Peyer's patch (tissue), 4 donors: ENCODE results near the gene IFNA1. TPM values are rescaled to one million over a fixed set of nuclear protein-coding genes. Genes with fewer than 3 reads are reported as not detected.
A peak's percentile ranks its signal among the peaks of the same experiment; 100 is the strongest.

Experiments used
- DNase-seq, 3 donors: peaks; one replicate each; pipeline ENCODE4 v3.0.0-alpha.2; 2017 to 2019
- H3K27ac ChIP-seq, 4 donors: fragments of 200-600 bp; sonication (generic); one replicate each; pipeline ENCODE4 v1.5.1; 2016 to 2019
- H3K27me3 ChIP-seq, 2 donors: fragments of 200-600 bp; sonication (generic); one replicate each; pipeline ENCODE4 v1.5.1; 2019
- H3K36me3 ChIP-seq, 3 donors: fragments of 200-600 bp; sonication (generic); one replicate each; pipeline ENCODE4 v1.5.1; 2016 to 2019
- H3K4me1 ChIP-seq, 4 donors: fragments of 200-600 bp; sonication (generic); one replicate each; pipeline ENCODE4 v1.5.1; 2016 to 2019
- H3K4me3 ChIP-seq, 4 donors: fragments of 200-600 bp; sonication (generic); 1 replicate in 3 of 4; 2 replicates in 1 of 4; pipeline ENCODE4 v1.5.1; 2016 to 2019; ENCODE audit warnings: mild to moderate bottlenecking in 1 of 4
- H3K9me3 ChIP-seq, 4 donors: fragments of 200-600 bp; sonication (generic); one replicate each; pipeline ENCODE4 v1.5.1; 2016 to 2019; ENCODE audit warnings: mild to moderate bottlenecking in 1 of 4
- CTCF ChIP-seq, 6 experiments: fragments of 450-650 bp in 4 of 6; fragments of 200-600 bp in 2 of 6; sonication (generic) in 1 of 6; IDR thresholded peaks; one replicate each; pipeline ENCODE4 v1.5.1; 2017 to 2019; ENCODE audit warnings: antibody characterized with exemption in 6 of 6, mild to moderate bottlenecking in 3 of 6, moderate library complexity in 1 of 6
- POLR2A ChIP-seq, 2 donors: fragments of 450-650 bp; IDR thresholded peaks; one replicate each; pipeline ENCODE4 v1.5.1; 2017; ENCODE audit warnings: antibody characterized with exemption in 2 of 2, mild to moderate bottlenecking in 2 of 2, moderate library complexity in 2 of 2
- total RNA-seq, 4 donors: library from RNA; depleted of rRNA; stranded (reverse); fragments of >200 nt; gene quantifications; one replicate each; pipeline ENCODE4 v1.1.0, GENCODE V29; 2016

IFNA1 gene
- not detected for total RNA-seq

DNA sequence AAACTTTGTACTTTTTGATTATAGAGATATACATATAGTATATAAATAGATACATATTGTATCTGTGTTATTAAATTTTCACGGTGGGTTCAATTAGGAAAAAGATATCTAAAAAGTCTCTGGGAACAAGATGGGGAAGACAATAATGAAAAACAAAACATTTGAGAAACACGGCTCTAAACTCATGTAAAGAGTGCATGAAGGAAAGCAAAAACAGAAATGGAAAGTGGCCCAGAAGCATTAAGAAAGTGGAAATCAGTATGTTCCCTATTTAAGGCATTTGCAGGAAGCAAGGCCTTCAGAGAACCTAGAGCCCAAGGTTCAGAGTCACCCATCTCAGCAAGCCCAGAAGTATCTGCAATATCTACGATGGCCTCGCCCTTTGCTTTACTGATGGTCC is at the start of gene IFNA1:
Gene IFNA1, plus strand, starts transcription at position 301 of the 400 bp plus-strand sequence. Its CDS starts 69 bp downstream, at position 370.
- no peaks in the 10 kb centered on the region for H3K4me1 ChIP-seq
- no peaks in the 10 kb centered on the region for H3K9me3 ChIP-seq
- H3K36me3 ChIP-seq: no peaks in the 10 kb centered on the region
- H3K27me3 ChIP-seq: no peaks in the 10 kb centered on the region
- TF ChIP-seq POLR2A (IDR thresholded peaks at IDR 0.05): no peak
- no peak within 1 kb of the TSS for H3K4me3 ChIP-seq
- H3K27ac ChIP-seq: no peak within 1 kb of the TSS
- no peak for DNase-seq

GRCh38 chr9:21392270-21392669 is 48.0 kb upstream of the IFNA1 start:
- H3K4me1 ChIP-seq: peaks cover 0 to 5% (median 0%) of the 10 kb centered on the region in 4 donors
- no peaks in the 10 kb centered on the region for H3K27me3 ChIP-seq
- TF ChIP-seq CTCF (IDR thresholded peaks at IDR 0.05) (peak in 2 of 6 experiments; percentile 23 to 34), POLR2A (IDR thresholded peaks at IDR 0.05) (no peak)
- no peak overlapping the region for H3K4me3 ChIP-seq
- no peak for DNase-seq
- no peak overlapping the region for H3K27ac ChIP-seq
- H3K9me3 ChIP-seq: no peaks in the 10 kb centered on the region
- H3K36me3 ChIP-seq: no peaks in the 10 kb centered on the region

DNA sequence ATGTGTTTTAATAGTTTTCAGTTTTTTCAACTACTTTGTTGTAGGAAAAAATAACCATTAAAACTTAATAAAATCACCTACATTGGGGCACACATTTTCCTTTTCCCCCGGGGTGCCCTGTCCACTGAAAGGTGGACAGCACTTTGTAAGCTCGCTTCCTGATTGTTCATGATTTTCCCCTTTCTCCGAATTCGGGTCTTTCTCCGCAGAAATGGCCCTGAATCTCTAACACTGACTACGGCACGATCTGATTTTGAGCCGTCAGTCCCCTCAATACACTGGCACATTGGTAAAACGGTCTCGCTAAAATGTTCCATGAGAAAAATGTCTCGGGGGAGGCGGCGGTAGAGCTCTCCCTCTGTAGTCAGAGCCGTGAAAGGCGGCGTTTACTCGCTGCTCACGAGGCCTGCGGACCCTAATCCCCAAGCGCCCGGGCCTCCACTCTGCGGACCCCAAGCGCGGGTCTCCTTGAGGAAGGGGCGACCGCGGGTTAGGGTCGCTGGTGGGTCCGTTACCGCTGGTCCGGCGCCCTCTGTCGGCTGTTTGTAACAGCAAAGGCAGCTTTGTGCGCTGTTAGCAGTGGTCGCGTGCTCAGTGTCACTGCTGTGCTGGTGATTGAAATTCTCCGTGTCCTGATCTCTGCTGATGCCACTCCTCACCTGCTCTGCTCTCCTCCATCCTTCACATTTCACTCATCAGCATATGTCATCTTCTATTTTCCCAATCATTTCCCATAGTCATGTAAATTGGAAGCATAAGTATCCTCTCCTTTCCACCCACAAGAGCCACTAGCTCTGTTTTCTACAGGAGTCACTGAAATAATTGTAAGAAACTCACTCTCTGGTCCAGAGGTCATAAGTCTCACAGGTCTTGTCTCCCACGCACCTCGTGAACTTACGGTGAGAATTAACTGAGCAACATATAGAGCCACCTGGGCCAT is 44.2 kb upstream of the IFNA1 start:
- H3K27me3 ChIP-seq: no peaks in the 10 kb centered on the region
- no peak overlapping the region for H3K27ac ChIP-seq
- DNase-seq: peak; percentile 53 to 76 (median 60)
- peak overlapping the region; percentile 13 to 56 (median 44) for H3K4me3 ChIP-seq
- peaks cover 0 to 5% (median 0%) of the 10 kb centered on the region in 4 donors for H3K4me1 ChIP-seq
- no peak for TF ChIP-seq POLR2A (IDR thresholded peaks at IDR 0.05)
- TF ChIP-seq CTCF (IDR thresholded peaks at IDR 0.05): peak; percentile 10 to 77 (median 58)
- no peaks in the 10 kb centered on the region for H3K9me3 ChIP-seq
- no peaks in the 10 kb centered on the region for H3K36me3 ChIP-seq

- peaks cover 0 to 11% (median 1%) of the 10 kb centered on the region in 4 donors for H3K4me1 ChIP-seq
- no peaks in the 10 kb centered on the region for H3K36me3 ChIP-seq
- H3K27ac ChIP-seq: no peak overlapping the region
- H3K9me3 ChIP-seq: no peaks in the 10 kb centered on the region
- TF ChIP-seq POLR2A (IDR thresholded peaks at IDR 0.05) (no peak), CTCF (IDR thresholded peaks at IDR 0.05) (no peak)
- H3K27me3 ChIP-seq: no peaks in the 10 kb centered on the region
- no peak overlapping the region for H3K4me3 ChIP-seq
- no peak for DNase-seq
Observed at GRCh38 chr9:21398955-21399489, 41.2 kb upstream of the IFNA1 start.

DNA sequence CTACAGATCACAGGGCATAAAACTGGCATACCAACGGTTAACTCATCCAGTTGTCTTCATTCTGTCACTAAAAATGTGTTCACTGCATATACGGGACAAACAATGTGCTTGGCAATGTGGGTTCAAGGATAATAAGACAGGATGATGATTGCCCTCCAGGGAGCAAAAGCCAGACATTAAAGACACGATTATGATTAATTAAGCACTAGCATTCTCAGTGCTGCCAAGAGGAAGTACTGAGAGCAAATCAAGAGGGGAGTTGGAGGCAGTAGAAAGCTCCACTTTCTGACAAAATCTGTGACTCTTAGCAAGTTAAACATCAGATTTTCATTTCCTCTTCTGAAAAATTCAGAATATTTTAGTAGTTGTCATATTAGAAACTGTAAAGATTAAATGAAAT is 40.3 kb upstream of the IFNA1 start:
- H3K9me3 ChIP-seq: no peaks in the 10 kb centered on the region
- no peaks in the 10 kb centered on the region for H3K27me3 ChIP-seq
- peaks cover 0 to 11% (median 1%) of the 10 kb centered on the region in 4 donors for H3K4me1 ChIP-seq
- no peak for TF ChIP-seq POLR2A (IDR thresholded peaks at IDR 0.05)
- no peak for TF ChIP-seq CTCF (IDR thresholded peaks at IDR 0.05)
- no peak for DNase-seq
- no peak overlapping the region for H3K4me3 ChIP-seq
- no peaks in the 10 kb centered on the region for H3K36me3 ChIP-seq
- no peak overlapping the region for H3K27ac ChIP-seq
